Activated naive CD4-positive, alpha-beta T cell treated with anti-CD3 and anti-CD28 coated beads, Interleukin-2, amount 10 ng/mL, durations not matched to agents 5 hours and 36 hours (primary cell): Measurements from ENCODE around the gene TMEM41B. TPM values are rescaled to one million over a fixed set of nuclear protein-coding genes. Genes with fewer than 3 reads are reported as not detected.

Experiments used
- total RNA-seq, 2 experiments: library from RNA; stranded (reverse); gene quantifications; one replicate each; pipeline ENCODE4 v1.2.3, GENCODE V29; 2021

TMEM41B gene
- 10 to 100 TPM; 43.1 to 43.3 TPM for total RNA-seq

GRCh38 chr11:9314291-9315077 is at the start of gene TMEM41B:
Gene TMEM41B (minus strand): TSS chr11:9314593. CDS start chr11:9314441, 152 bp downstream.

GRCh38 chr11:9265211-9266131 is 48.9 kb downstream of the TMEM41B start, which contains the start of gene DENND5A:
Gene DENND5A (minus strand): TSS chr11:9265350. CDS start chr11:9265069, 281 bp downstream.

Other genes starting within 250 kb of the TMEM41B start
- not detected for gene SCUBE2, start 223.0 kb downstream of the TMEM41B start, total RNA-seq
- 10 to 100 TPM; 66.2 to 69.6 TPM for gene DENND5A, start 49.2 kb downstream of the TMEM41B start, total RNA-seq
- gene IPO7, start 70.1 kb upstream of the TMEM41B start, total RNA-seq: 10 to 100 TPM; 84.5 to 85.3 TPM
- 10 to 100 TPM; 27.1 to 37.3 TPM for gene ZNF143, start 146.4 kb upstream of the TMEM41B start, total RNA-seq